Stimulated activated CD4-positive, alpha-beta T cell treated with anti-CD3 and anti-CD28 coated beads, Interleukin-1b, Interleukin-23, amount 100 ng/mL, for 24 hours (primary cell): ENCODE data around the gene FOXK2.
"Not testable (repeated sequence)": the region's sequence is repeated elsewhere in the genome, so short reads cannot be mapped to it uniquely, and the experiment has no call there.

Experiments used
- DNase-seq, 4 experiments: peaks; one replicate each; pipeline ENCODE4 v3.0.0-alpha.2; 2020; ENCODE audit warnings: low read depth in 4 of 4, low spot score in 1 of 4

FOXK2 gene

GRCh38 chr17:82494236-82495055 lies 25.1 kb upstream of the FOXK2 start:
- DNase-seq = peak; percentile 67 to 82 (median 73)

- DNase-seq = no peak
These were observed 23.5 kb upstream of the FOXK2 start for GRCh38 chr17:82495844-82496528.

GRCh38 chr17:82496529-82497434 lies 22.8 kb upstream of the FOXK2 start:
- DNase-seq = peak; percentile 73 to 88 (median 82)

DNA sequence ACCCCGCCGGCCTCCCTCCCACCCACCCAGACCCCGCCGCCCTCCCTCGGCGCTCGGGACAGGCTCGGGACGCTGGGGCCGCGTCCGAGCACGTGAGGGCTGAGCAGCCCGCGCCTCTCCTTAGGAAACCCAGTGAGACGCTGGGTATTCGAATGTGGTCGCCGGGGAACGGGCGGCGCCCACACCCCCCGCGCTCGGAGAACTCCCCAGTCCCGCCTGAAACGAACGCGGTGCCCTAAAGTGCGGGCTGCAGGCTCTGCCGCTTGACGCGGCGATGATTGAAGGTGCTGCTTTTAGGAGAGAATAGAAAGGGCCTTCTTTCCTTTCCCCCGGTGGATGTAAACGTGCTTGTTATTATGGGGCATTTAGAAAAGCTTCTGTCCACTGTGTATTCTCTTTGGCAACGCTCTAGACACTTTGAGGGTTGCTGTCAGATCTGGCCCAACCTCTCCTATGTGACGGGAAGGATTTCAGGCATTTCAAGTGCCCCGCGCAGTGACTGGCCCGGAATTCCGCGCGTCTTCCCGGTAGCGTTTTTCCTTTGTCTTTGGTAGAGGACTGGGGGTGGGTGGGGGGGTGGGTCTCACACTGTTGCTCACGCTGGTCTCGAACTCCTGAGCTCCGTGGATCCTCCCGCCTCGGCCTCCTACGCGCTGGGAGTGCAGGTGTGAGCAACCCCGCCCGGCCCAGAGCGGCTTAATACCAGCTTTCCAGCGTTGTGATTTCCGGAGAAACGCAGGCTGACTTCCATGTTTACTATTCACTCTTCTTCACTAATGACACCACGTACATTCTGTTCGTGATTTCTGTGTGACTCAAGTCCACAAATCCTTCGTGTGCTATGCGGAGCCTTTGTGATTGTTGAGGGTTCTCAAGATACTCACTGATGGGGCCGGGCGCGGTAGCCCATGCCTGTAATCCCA lies 21.8 kb upstream of the FOXK2 start:
- DNase-seq = peak in 1 of 4 experiments; percentile 18

DNA sequence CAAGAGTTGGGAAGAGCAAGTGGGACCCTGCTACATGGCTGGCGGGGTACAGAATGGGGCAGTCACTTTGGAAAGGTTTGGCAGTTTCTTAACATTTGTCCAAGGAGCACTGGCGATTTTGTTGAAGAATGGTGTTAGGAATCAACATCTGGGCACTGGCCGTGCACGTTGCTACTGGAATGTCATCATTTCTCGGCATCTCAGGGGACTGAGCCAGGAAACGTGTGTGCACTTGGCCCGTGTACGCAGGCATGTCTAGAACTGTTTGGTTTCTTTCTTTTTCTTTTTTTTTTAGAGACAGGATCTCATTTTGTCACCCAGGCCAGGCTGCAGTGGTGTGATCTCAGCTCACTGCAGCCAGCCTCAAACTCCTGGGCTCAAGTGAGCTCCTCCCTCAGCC lies 17.3 kb upstream of the FOXK2 start:
- DNase-seq = no peak

DNA sequence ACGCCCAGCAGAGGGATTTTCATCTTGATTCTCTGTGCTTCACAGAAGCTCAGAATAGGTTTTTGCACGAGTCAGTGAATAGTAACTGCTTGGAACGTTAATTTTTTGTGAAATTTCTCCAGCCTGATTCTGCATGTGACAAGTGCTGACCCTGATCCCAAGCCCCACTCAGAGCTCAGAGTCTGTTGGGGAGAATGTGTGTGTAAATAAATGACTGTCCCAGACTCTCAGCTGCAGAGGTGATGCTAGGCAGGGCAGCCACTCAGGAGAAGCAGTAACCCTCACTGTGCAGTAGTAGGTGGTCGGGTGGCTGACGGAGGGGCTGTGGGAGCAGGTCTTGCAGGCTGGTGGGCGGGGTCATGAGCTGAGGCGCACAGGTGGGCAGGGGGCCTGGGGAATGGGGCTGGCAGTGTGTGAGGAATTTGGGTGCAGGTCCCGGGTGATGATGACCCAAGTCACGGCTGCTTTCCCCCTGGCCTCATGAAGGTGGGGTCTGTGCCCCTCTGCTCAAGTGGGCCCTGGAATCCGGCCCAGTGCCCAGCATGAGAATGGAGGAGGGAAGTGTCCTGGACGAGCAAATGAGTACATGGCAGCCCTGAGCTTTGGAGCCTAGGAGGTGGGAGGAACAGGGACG lies 16.3 kb upstream of the FOXK2 start:
- DNase-seq = no peak

DNA sequence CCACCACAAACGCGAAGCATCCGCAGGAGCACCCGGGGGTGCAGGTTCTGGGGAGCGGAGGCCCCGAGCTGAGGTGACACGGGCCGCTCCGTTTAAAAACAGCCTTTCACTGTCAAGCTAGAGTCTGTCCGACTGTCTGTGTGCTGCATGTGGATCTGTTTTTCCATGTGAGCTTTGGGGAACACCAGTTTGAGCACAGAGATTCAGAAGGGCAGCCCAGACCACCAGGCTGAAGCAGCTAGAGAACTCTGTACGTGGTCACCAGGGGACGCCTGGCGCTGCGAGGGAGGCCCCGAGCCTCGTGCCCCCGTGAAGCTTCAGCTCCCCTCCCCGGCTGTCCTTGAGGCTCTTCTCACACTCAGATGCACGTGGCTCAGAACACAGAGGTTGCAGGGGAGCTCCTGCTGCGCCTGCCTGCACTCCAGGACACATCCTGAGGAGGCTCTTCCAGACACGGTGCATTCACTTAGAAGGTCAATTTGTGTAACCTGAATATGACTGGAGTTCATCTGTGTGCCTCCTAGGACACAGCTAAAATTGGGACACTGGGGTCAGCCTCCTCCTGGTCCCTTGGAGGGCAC lies 15.7 kb upstream of the FOXK2 start:
- no peak for DNase-seq

GRCh38 chr17:82505296-82505695 lies 14.2 kb upstream of the FOXK2 start:
- no peak for DNase-seq

- DNase-seq = not testable (repeated sequence)
These were observed 13.1 kb upstream of the FOXK2 start for GRCh38 chr17:82506402-82506801.

DNA sequence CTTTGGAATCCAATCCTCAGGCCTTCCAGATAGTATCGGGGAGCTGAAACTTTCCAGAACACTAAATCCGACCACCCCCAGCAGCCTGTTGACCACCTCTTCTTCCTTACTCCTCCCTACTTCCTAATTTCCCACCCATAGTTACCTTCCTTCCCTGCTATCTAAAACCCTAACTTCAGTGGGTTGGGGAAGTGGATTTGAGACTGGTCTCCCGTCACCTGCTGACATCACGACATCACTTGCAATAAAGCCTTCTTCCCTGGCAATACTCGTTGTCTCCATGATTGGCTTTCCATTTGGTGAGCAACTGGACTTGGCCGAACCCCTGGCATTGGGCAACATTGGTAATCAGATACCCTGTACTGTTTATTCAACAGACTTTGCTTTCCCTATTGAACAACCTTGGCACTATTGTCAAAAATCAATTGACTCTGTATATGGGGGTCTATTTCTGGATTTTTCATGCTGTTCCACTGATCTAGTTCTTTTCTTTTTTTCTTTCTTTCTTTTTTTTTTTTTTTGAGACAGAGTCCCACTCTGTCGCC lies 11.8 kb upstream of the FOXK2 start:
- DNase-seq = no peak

DNA sequence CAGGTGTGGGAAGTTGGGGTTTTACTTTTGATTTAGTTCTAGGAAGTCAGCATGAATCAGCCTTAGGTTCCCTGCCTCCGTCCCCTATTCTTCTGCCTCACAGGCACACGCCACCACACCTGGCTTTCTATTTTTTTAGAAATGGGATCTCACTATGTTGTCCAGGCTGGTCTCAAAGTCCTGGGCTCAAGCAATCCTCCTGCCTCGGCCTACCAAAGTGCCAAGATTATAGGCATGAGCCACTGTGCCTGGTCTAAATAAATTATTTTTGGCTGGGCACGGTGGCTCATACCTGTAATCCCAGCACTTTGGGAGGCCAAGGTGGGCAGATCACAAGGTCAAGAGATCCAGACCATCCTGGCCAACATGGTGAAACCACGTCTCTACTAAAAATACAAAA lies 7.9 kb upstream of the FOXK2 start:
- not testable (repeated sequence) for DNase-seq

GRCh38 chr17:82513864-82514263 lies 5.7 kb upstream of the FOXK2 start:
- DNase-seq = not testable (repeated sequence)

GRCh38 chr17:82517230-82517865 lies 2.2 kb upstream of the FOXK2 start:
- DNase-seq = no peak

DNA sequence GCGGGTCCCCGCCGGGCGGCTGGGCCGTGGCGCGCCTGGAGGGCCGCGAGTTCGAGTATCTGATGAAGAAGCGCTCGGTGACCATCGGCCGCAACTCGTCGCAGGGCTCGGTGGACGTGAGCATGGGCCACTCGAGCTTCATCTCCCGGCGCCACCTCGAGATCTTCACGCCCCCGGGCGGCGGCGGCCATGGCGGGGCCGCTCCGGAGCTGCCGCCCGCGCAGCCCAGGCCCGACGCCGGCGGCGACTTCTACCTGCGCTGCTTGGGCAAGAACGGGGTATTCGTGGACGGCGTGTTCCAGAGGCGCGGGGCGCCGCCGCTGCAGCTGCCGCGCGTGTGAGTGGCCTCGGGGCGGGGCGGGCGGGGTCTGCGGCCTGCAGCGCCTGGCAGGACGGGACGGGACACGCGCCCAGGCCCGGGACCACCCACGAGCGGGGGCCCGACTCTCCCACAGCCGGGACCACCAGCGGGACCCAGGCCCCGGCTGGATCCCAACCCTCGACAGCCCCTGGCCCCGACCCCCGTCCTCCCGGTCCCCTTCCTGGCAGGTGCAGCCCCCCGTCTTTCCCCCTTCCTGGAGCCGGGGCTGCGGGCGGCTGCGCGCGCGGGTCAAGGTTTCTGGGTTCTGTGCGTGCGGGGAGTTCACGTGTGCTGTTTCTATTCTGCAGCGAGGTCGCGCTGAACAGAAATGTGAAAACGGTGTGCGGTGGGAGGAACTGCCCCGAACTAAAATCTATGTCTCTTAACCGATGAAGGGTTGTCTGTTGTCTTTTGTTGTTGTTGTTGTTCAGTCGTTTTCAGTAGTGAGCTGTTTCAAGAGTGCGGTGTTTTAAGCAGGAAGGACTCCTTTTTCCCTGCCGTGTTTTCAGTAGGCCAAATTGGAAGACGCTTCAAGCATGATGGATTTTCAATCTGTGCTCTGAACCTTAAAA lies 705 bp downstream of the FOXK2 start:
- DNase-seq = peak in 3 of 4 experiments; percentile 13 to 24 (median 13)

DNA sequence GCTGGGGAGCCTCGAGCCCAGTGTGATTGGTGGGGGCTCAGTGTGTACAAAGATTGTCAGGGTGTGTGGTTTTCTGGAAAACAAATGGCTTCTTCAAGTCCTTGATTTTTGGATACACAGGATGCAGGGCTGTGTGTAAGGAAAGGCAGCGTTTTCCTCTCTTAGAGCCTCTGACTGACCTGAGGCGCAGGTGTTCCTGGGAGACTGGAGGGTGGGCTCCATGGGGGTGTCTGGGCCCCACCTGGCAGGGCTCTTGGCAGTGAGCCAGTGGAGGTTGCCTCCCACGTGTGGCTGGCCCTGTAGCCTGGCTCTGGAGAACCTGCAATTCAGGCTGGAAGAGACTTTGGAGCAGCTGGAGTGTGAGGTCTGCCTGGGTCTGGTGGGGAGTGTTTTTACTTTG lies 5.0 kb downstream of the FOXK2 start:
- no peak for DNase-seq

- no peak for DNase-seq
These were observed 6.2 kb downstream of the FOXK2 start for GRCh38 chr17:82525712-82526111.

- no peak for DNase-seq
These were observed 8.4 kb downstream of the FOXK2 start for GRCh38 chr17:82527898-82528297.
